GM18951 (cell line): ENCODE data around the gene DSC2.
"Not testable (repeated sequence)": the region's sequence is repeated elsewhere in the genome, so short reads cannot be mapped to it uniquely, and the experiment has no call there.

Source experiments
- POLR2A ChIP-seq: IDR thresholded peaks from 4 replicates; pipeline ENCODE4 v1.6.1; 2011; ENCODE audit warnings: mild to moderate bottlenecking; ENCODE audit not compliant: insufficient read length, insufficient read depth; ENCODE audit errors: extremely low read depth
- in situ Hi-C: fragments of 300-500 bp; cut with MboI; formaldehyde crosslinking; loops from one replicate; pipeline ENCODE4 v1.12.0; 2022; ENCODE audit warnings: low sequenced_read_pairs, mixed read lengths, inconsistent platforms; ENCODE audit not compliant: unreplicated experiment

The DSC2 gene

DNA sequence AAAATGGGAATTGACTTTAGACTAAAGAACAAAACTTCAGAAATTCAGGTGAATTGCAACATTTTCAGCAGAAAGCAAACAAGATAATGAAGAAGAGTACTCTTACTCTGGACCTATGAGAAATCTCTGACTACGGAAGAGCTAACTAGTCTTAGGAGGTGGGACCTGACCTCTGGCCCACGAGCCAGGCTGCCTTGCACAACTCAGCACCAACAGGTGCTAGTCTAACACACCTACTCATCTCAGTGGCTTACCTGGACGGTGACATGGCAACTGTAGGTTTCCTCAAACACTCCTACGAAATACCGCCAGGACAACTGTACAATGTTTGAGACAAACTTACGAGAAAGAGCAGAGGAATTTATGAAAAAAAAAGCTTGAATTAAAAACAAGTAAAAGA lies 56.6 kb downstream of the DSC2 start:
- no peak for TF ChIP-seq POLR2A
- in situ Hi-C loops: no loop called here

DNA sequence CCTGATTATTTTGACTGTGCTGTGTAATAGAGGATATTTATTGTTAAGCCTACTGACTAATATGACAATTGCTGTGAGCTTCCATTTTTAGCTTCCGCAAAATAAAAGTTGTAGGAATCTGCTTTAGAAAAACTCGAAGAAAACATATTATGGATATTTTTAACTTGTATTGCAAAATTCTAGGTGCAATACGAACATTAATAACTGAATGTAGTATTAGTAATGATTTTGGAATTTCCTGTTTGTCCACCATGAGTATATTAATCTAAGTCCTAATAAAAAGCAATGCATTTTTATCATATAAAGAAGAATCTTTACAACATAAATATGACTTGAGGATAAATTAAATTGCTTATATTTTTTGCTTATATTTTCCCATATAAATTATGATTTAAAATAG lies 57.3 kb downstream of the DSC2 start:
- no peak for TF ChIP-seq POLR2A
- in situ Hi-C loops: no loop called here

DNA sequence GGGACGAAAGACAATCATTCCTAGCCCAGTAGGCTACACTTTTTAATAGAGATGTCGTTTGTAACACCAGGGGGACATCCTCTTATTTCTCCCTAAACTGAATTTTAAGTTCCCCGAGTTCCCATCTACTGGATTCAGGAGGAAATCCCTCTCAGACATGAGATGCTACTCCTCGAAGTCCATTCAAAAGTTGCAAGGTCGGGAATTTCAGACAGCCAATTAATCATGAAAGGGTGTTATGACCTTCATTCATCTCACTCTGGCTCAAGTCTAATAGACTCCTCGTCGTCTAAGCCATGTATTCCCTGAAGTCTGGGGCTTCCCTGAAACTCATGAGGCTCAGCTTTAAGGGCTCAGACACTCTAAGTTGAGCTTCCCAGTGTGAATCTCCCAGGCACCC lies 58.5 kb downstream of the DSC2 start:
- no peak for TF ChIP-seq POLR2A
- in situ Hi-C loops: no loop called here

DNA sequence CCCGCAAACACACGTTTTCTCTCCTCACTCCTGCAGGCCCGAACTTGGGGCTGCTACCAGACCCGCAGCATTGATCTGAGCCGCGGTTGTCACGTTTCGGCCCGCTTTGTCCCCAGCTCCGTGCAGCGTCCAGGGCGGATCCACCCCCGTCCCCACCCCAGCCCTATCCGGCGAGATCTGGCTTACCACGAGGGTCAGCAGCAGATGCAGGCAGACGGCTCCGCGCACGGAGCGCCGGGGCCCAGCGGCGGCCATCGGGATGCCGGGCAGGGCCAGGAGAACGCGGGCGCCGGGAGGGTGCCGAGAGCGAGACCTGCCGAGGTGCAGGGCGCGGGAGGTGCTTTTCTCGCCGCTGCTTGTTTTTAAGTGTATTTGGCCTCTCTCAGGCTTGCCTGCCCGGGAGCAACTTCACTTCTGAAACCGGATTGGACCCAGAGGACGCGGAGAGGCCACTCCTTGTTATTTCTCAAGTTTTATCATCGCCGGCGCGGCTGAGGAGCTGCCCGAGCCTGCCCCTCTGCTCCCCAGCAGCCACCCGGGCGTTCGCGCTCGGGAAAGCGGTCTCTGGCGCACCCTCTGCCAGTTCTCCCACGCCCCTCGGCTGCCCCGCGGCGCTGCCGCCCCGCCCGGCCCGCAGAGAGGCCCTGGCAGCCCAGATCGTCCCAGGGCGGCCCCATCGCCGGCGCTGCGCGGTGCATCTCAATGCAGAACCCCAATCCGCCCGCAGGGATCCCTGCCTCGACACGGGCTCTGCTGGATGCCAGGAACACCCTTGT lies 59.6 kb downstream of the DSC2 start, which contains the start of gene DSC3:
Gene DSC3, minus strand, starts transcription at position 337 of the 776 bp plus-strand sequence. Its CDS starts 82 bp downstream, at position 255.
- no peak for TF ChIP-seq POLR2A
- in situ Hi-C loops: no loop called here

DNA sequence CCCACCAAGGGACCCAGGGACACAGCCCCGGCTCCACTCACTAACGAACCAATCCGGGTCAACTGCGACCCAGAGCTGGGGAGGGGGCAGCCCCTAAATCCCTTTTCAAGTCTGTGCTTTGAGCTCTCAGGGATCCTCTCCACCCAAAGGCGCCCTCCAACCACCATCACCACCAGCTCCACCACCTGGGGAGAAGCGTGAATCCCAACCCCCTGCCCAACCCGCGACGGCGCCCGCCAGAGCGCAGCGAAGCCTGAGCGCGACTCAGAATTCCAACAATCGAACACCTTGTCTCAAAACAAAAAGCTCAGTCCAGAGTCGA lies 60.2 kb downstream of the DSC2 start:
- no peak for TF ChIP-seq POLR2A
- in situ Hi-C loops: no loop called here

DNA sequence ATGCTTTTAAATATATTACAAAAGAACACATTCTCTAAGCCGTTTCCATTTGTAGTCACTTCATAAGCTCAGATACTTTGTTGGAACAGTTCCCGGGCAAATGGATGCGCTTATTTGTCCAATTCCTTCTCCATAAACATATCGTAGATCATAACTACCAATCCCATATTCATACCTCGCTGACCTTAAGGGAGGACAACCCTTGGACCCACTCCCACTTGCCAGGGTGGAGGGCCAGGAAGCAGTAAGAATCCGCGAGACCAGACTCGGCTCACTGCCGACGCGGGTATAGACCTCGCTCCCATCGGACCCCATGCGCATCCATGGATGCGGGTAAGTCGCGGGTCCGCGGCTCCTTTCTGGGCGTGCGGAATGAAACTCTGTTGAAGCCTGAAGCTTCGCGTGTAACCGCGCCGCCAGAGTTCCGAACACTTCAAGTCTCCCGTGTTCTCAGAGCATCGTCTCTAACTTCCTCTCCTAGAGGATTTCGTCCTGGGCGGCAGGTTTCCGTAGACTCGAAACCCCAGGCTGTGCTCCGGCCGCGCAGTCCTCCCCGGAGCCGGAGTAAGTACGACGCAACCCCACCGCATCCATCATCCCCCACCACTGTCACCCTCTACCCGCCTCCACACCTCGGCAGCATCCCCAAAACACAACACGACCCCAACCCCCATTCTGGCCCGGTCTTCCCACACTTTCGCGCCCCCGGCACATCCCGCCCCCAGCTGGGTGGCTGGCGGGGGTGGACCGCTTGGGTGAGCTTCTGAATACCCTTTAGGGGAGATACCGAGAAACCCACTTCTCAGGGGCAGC lies 60.7 kb downstream of the DSC2 start:
- in situ Hi-C loops: no loop called here

DNA sequence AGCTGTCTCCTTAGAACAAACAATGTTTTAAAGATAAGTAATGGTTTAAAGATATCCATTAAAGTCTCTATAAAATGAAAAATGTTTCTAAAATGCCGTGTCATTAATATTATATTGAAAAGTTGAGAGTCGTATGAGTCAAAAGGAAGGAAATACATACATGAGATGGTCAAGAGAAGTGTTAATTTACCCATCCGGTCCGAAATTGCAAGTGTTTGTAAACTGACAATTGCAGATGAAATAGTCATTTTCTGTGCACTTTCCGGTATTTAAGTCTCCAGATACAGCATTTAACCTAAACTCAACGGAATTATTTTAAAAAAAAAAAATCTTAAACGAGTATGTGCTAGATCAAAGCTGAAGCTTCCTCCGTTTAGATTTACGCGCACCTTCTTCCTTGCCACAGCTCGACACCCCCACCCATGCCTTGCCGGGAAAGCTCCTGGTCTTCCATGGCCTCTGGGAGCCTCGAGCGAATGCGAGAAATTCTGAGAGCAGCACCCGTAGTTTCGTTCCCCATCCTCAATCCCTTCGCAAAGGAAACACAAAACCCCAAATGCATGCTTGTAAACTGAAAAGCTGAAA lies 61.4 kb downstream of the DSC2 start:
- in situ Hi-C loops: no loop called here
- TF ChIP-seq POLR2A: no peak

More for the DNA sequence above, 60.7 kb downstream of the DSC2 start:
- no peak for TF ChIP-seq POLR2A

DNA sequence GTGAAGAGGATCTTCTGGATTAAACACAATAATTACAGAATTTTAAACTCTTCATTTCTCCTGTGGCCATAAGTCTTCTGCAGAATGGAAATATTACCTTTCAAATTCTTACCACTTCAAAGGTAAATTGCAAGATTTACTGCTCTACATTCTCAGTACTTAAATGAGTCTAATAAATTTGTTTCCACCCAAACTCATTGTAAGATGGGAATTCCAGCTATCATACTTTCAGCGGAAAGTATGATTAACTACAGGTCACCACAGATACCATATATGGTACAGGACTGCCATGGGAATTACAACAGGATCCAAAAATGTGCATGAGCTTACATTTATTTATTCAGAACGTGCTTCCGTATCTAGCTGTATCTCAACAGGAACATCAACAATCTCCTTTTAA lies 62.8 kb downstream of the DSC2 start:
- TF ChIP-seq POLR2A: no peak
- in situ Hi-C loops: no loop called here

DNA sequence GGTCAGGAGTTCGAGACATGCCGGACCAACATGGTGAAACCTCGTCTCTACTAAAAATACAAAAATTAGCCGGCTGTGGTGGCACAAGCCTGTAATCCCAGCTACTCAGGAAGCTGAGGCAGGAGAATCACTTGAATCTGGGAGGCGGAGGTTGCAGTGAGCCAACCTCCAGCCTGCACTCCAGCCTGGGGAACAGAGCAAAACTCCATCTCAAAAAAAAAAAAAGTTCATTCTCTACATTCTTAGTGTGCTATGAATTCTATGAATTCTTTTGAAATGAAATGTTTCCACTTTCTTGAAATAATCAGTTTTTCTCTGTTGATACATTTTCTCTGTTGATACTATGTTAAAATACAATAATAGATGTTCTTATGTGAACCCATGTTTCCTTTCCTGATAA lies 64.5 kb downstream of the DSC2 start:
- in situ Hi-C loops: not testable (repeated sequence)

DNA sequence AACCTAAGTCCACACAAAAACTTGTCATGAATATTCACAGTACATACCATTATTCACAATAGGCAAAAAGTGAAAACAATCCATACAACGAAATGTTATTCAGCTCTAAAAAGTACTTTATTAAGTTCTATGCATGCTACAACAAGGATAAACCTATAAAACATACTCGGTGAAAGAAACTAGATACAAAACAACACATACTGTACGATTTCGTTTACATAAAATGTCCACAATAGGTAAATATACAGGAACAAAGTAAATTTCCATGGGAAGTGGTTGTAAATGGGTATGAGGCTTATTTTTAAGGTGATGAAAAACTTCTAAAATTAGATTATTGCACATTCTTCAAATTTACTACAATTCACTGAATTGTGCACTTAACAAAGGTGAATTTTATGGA lies 67.7 kb downstream of the DSC2 start:
- in situ Hi-C loops: no loop called here
- TF ChIP-seq POLR2A: no peak

DNA sequence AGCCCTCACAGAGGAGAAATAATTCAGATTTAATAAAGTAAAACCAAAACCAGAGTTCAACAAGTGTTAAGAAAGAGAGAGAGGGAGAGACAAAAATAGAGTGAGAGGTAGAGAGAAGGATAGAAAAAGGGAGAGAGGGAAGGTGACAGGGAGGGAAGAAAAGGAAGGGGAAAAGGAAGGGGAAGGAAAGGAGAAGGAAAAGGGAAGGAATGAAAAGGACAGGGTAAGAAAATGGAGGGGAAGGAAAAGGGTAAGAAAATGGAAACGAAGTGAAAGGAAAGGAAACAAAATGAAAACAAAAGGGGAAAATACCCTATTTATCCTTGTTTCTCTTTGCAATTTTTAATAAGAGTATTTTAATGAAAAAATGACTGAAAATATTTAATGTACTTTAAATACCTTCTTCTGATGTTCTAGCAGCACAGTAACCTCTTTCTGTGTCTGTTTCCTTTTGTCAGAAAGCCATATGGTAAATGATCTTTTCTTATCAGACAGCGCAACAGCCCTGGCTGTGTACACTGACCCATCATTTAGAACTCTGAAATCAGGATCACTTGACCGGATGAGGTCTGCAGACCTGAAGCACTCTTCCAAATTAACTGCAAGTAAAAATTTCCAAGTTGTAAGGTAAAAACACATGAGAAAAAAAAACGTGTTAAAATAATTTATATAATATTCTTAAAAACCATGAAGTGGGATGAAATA lies 71.5 kb downstream of the DSC2 start:
- no peak for TF ChIP-seq POLR2A
- in situ Hi-C loops: no loop called here

DNA sequence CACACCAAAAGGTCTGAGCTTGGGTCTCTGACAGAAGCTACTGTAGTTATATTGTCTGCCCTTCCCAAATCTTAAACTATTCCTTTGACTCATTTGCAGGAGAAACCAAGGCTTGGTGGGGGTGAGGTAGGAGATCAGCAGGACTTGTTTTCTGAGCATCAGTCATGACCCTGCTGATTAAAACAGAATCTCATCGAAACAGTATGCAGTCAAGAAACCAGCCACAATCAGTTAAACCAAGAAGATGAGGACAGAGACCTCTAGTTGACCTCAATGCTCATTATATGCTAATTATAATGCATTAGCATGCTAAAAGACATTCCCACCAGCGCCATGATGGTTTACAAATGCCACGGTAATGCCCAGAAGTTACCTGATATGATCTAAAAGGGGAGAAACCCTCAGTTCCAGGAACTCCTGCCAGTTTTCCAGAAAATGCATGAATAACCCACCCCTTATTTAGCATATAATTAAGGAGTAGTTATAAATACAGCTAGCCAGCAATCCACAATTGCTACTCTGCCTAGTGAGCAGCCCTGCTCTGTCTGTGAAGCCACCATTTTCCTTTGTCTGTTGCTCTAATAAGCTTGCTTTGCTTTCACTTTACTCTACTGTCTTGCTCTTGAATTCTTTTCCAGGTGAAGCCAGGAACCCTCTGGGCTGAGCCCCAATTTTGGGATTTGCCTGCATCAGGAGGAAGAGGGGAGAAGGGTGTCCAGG lies 86.3 kb downstream of the DSC2 start:
- no peak for TF ChIP-seq POLR2A
- in situ Hi-C loops: no loop called here

DNA sequence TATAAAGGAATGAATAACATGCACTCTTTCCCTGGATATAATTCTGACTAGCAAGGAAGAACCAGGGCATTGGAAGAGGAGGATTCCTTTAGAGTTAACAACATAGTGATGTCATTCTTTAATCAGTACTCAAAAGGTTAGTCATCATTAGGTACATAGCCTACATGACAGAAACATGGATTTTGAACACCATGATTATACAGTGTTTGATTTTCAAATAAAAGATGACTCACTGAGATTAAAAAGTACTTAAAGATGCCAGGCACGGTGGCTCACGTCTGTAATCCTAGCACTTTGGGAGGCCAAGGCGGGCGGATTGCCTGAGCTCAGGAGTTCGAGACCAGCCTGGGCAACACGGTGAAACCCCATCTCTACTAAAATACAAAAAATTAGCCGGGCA lies 90.8 kb downstream of the DSC2 start:
- in situ Hi-C loops: not testable (repeated sequence)
